Osteoblast (primary cell): ENCODE data around the gene TMEM18. TPM values are rescaled to one million over a fixed set of nuclear protein-coding genes. Genes with fewer than 3 reads are reported as not detected.
A peak's percentile ranks its signal among the peaks of the same experiment; 100 is the strongest.

Experiments used
- DNase-seq: peaks from one replicate; pipeline ENCODE4 v3.0.0; 2011; ENCODE audit warnings: low spot score, mixed read lengths; ENCODE audit not compliant: insufficient read length; ENCODE audit errors: missing footprints
- H2AFZ ChIP-seq: 2 replicates; pipeline ENCODE4 v1.6.0; 2011; ENCODE audit warnings: mild to moderate bottlenecking, low read length
- H3K27ac ChIP-seq: 2 replicates; pipeline ENCODE4 v1.5.1; 2011; ENCODE audit warnings: mild to moderate bottlenecking, low read depth, low read length, moderate library complexity
- H3K27me3 ChIP-seq: 2 replicates; pipeline ENCODE4 v1.6.0; 2012; ENCODE audit warnings: mild to moderate bottlenecking, control low read depth, inconsistent platforms, low read length, moderate library complexity; ENCODE audit not compliant: insufficient read depth
- H3K36me3 ChIP-seq: 2 replicates; pipeline ENCODE4 v1.5.1; 2011; ENCODE audit warnings: mild to moderate bottlenecking, low read length, control low read depth, moderate library complexity; ENCODE audit not compliant: insufficient read depth
- H3K4me1 ChIP-seq: 2 replicates; pipeline ENCODE4 v1.5.1; 2011; ENCODE audit warnings: mild to moderate bottlenecking, low read length, control low read depth, moderate library complexity; ENCODE audit not compliant: insufficient read depth
- H3K4me2 ChIP-seq: 2 replicates; pipeline ENCODE4 v1.6.0; 2011; ENCODE audit warnings: mild to moderate bottlenecking, low read length; ENCODE audit not compliant: insufficient read depth
- H3K4me3 ChIP-seq: fragments of 200-600 bp; sonication (generic); 3 replicates; pipeline ENCODE4 v1.5.1; 2012; ENCODE audit warnings: mild to moderate bottlenecking, low read length, inconsistent platforms; ENCODE audit not compliant: insufficient read depth
- H3K79me2 ChIP-seq: 2 replicates; pipeline ENCODE4 v1.6.0; 2012; ENCODE audit warnings: mild to moderate bottlenecking, low read length, control low read depth, inconsistent platforms; ENCODE audit not compliant: insufficient read depth
- H3K9me3 ChIP-seq: 2 replicates; pipeline ENCODE4 v1.5.1; 2011; ENCODE audit warnings: low read depth, low read length, control low read depth
- H4K20me1 ChIP-seq: 2 replicates; pipeline ENCODE4 v1.6.0; 2012; ENCODE audit warnings: mild to moderate bottlenecking, low read length, control low read depth; ENCODE audit not compliant: insufficient read depth
- CTCF ChIP-seq: IDR thresholded peaks from 2 replicates; pipeline ENCODE4 v1.5.1; 2011; ENCODE audit warnings: mild to moderate bottlenecking, low read depth, low read length, moderate library complexity; ENCODE audit errors: extremely low read depth
- total RNA-seq: library from RNA; depleted of rRNA; stranded (reverse); fragments of >200 nt; gene quantifications from 2 replicates; pipeline ENCODE4 v1.2.3, GENCODE V29; 2012

Gene TMEM18
- total RNA-seq, 1 donor = 15.9 TPM

- Histone ChIP-seq H3K9me3 (no peaks in the 10 kb centered on the region), H4K20me1 (no peaks in the 10 kb centered on the region), H3K79me2 (no peaks in the 10 kb centered on the region), H3K27ac (no peak overlapping the region), H3K4me3 (no peak overlapping the region), H2AFZ (no peak overlapping the region), H3K27me3 (no peaks in the 10 kb centered on the region), H3K4me2 (no peak overlapping the region), H3K4me1 (no peaks in the 10 kb centered on the region), H3K36me3 (no peaks in the 10 kb centered on the region)
- no peak for DNase-seq
- TF ChIP-seq CTCF = peak; percentile 46
These were observed 38.8 kb upstream of the TMEM18 start for GRCh38 chr2:715854-716560.

GRCh38 chr2:715038-715437 is 37.8 kb upstream of the TMEM18 start:
- H3K27ac ChIP-seq = no peak overlapping the region
- H4K20me1 ChIP-seq = no peaks in the 10 kb centered on the region
- TF ChIP-seq CTCF = no peak
- H3K79me2 ChIP-seq = no peaks in the 10 kb centered on the region
- no peaks in the 10 kb centered on the region for H3K4me1 ChIP-seq
- peaks cover 6% of the 10 kb centered on the region for H3K27me3 ChIP-seq
- H3K4me2 ChIP-seq = no peak overlapping the region
- H3K36me3 ChIP-seq = no peaks in the 10 kb centered on the region
- no peak overlapping the region for H2AFZ ChIP-seq
- DNase-seq = no peak
- no peaks in the 10 kb centered on the region for H3K9me3 ChIP-seq
- H3K4me3 ChIP-seq = no peak overlapping the region

- Histone ChIP-seq H3K9me3 (no peaks in the 10 kb centered on the region), H3K27ac (no peak overlapping the region), H3K4me2 (no peak overlapping the region), H3K4me3 (no peak overlapping the region), H3K4me1 (no peaks in the 10 kb centered on the region), H3K79me2 (no peaks in the 10 kb centered on the region), H2AFZ (no peak overlapping the region), H3K27me3 (peaks cover 6% of the 10 kb centered on the region), H4K20me1 (no peaks in the 10 kb centered on the region), H3K36me3 (no peaks in the 10 kb centered on the region)
- peak; percentile 86 for TF ChIP-seq CTCF
- peak; percentile 69 for DNase-seq
These were observed 37.0 kb upstream of the TMEM18 start for GRCh38 chr2:714005-714741.
